ENCODE measurements around the gene CYBA. TPM values are rescaled to one million over a fixed set of nuclear protein-coding genes. Genes with fewer than 3 reads are reported as not detected.

The CYBA gene
- total and polyA plus RNA-seq, 9 of the 15 experiments (the other 6 are each of a cell fraction or from before 2014, with no cell fraction given): 0.34 to 683 (median 93.0) TPM

GRCh38 chr16:88636488-88637265, 14.2 kb downstream of the CYBA start:
- no peak overlapping the region for H3K9ac ChIP-seq (ENCODE audit: insufficient read depth in 1 of 2, low read depth in 2 of 2, low read length in 2 of 2)
- ATAC-seq (no peak), DNase-seq (ENCODE audit: extremely low read depth in 1 of 4, low spot score in 3 of 4) (no peak), FAIRE-seq (no peak)
- intact Hi-C loops (cut with micrococcal nuclease) (no loop called here), in situ Hi-C loops (cut with MboI) (no loop called here)
- H3K9me3 ChIP-seq (replicated peaks; ENCODE audit: control insufficient read depth, insufficient read depth, low read depth, low read length): no peaks in the 10 kb centered on the region
- no peaks in the 10 kb centered on the region for H3K79me2 ChIP-seq (ENCODE audit: control insufficient read depth, insufficient read depth, low read length)
- no peak overlapping the region for H3K4me3 ChIP-seq
- H3K27me3 ChIP-seq (ENCODE audit: control insufficient read depth in 2 of 2, insufficient read depth in 2 of 2, low read length in 2 of 2): peaks cover 13 to 18% of the 10 kb centered on the region in 2 experiments; a peak in 3 of 5 replicates
- H3K9me1 ChIP-seq (ENCODE audit: control insufficient read depth, insufficient read depth, low read length): no peaks in the 10 kb centered on the region
- no TSS peak for BruUV-seq (replicated peaks)
- peaks cover 10% of the 10 kb centered on the region; the same call in 1 of the 2 replicates for H4K20me1 ChIP-seq (replicated peaks; ENCODE audit: control insufficient read depth, insufficient read depth, low read length)
- peaks cover 18 to 84% of the 10 kb centered on the region in 2 experiments for H3K4me1 ChIP-seq (replicated peaks in 1 of 2; ENCODE audit: control insufficient read depth in 2 of 2, insufficient read depth in 2 of 2, low read length in 2 of 2)
- ChIA-PET CTCF (ENCODE audit: low intra/inter-chr PET ratio) (no interaction called here), POLR2A (interaction anchor here (0.7 to 1.6 kb wide), 8 partner anchors 8 to 228 kb away, joined by 3 to 7 read pairs (median 3); partner anchors contain the start of gene MVD)
- H3K27ac ChIP-seq (ENCODE audit: extremely low read depth, low read depth, low read length): no peak overlapping the region
- H2AFZ ChIP-seq (ENCODE audit: low read depth, low read length): no peak overlapping the region
- H3K36me3 ChIP-seq (ENCODE audit: control insufficient read depth, insufficient read depth, low read length): peaks cover 17% of the 10 kb centered on the region; the same call in 1 of the 3 replicates
- H3K4me2 ChIP-seq (ENCODE audit: insufficient read depth, low read length): no peak overlapping the region
- 51% methylated on average over 21 of the region's 23 CpGs for WGBS (ENCODE audit: insufficient coverage, low coverage, missing lambda C conversion rate)
- TF ChIP-seq RBM25 (IDR thresholded peaks at IDR 0.05; ENCODE audit: low read depth, low read length, severe bottlenecking): peak; percentile 59
- TF ChIP-seq BCOR (IDR thresholded peaks at IDR 0.05): peak; percentile 35; the same call in 1 of the 2 replicates
- no peak for TF ChIP-seq ATF1 (CRISPR knock-in tag; IDR thresholded peaks at IDR 0.05)
- TF ChIP-seq ATF1 (tag; IDR thresholded peaks at IDR 0.05): 0 out of 2 replicates have a peak, but pooled peaks have one; percentile 10
- peak; percentile 45; the same call in 1 of the 2 replicates for TF ChIP-seq ZBTB7A (IDR thresholded peaks at IDR 0.05; ENCODE audit: borderline replicate concordance, control insufficient read depth, low read depth, low read length)
- peak; percentile 56; the same call in 1 of the 2 replicates for TF ChIP-seq ADNP (tag; IDR thresholded peaks at IDR 0.05)
- TF ChIP-seq CBX8 (IDR thresholded peaks at IDR 0.05; ENCODE audit: borderline replicate concordance, extremely low read depth, low read depth, low read length, poor library complexity, severe bottlenecking): no peak
